Coronary artery (tissue), 2 donors: Measurements from ENCODE around the gene SMARCD2.

ENCODE experiments used
- DNase-seq: peaks from one replicate; pipeline ENCODE4 v3.0.0-alpha.2; 2017; ENCODE audit warnings: low spot score
- H3K27ac ChIP-seq, 2 donors: fragments of 200-600 bp; sonication (generic); one replicate each; pipeline ENCODE4 v1.5.1; 2016 to 2019
- H3K4me3 ChIP-seq: fragments of 200-600 bp; sonication (generic); 2 replicates; pipeline ENCODE4 v1.5.1; 2016; ENCODE audit warnings: mild to moderate bottlenecking, moderate library complexity
- TF ChIP-seq, protein P1 (sequence below): fragments of 200-600 bp; sonication (generic); IDR thresholded peaks from one replicate; pipeline ENCODE4 v1.5.1; 2019; ENCODE audit warnings: antibody characterized with exemption

SMARCD2 gene

DNA sequence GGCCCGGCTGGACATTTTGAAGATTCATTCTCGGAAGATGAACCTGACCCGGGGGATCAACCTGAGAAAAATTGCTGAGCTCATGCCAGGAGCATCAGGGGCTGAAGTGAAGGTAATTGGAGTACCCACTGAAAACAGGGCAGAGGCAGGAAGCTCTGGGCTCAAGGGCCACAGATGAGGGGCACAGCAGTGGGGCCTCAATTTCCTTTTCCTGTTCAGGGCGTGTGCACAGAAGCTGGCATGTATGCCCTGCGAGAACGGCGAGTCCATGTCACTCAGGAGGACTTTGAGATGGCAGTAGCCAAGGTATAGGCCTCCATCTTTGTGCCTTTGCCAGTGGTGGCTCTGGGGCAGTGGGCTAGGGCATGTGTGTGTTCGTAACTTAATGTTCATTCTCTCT is 11.0 kb downstream of the SMARCD2 start:
- TF ChIP-seq, protein P1, sequence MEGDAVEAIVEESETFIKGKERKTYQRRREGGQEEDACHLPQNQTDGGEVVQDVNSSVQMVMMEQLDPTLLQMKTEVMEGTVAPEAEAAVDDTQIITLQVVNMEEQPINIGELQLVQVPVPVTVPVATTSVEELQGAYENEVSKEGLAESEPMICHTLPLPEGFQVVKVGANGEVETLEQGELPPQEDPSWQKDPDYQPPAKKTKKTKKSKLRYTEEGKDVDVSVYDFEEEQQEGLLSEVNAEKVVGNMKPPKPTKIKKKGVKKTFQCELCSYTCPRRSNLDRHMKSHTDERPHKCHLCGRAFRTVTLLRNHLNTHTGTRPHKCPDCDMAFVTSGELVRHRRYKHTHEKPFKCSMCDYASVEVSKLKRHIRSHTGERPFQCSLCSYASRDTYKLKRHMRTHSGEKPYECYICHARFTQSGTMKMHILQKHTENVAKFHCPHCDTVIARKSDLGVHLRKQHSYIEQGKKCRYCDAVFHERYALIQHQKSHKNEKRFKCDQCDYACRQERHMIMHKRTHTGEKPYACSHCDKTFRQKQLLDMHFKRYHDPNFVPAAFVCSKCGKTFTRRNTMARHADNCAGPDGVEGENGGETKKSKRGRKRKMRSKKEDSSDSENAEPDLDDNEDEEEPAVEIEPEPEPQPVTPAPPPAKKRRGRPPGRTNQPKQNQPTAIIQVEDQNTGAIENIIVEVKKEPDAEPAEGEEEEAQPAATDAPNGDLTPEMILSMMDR, result no peak
- Histone ChIP-seq H3K4me3 (no peak overlapping the region), H3K27ac (no peak overlapping the region)
- DNase-seq, result no peak

DNA sequence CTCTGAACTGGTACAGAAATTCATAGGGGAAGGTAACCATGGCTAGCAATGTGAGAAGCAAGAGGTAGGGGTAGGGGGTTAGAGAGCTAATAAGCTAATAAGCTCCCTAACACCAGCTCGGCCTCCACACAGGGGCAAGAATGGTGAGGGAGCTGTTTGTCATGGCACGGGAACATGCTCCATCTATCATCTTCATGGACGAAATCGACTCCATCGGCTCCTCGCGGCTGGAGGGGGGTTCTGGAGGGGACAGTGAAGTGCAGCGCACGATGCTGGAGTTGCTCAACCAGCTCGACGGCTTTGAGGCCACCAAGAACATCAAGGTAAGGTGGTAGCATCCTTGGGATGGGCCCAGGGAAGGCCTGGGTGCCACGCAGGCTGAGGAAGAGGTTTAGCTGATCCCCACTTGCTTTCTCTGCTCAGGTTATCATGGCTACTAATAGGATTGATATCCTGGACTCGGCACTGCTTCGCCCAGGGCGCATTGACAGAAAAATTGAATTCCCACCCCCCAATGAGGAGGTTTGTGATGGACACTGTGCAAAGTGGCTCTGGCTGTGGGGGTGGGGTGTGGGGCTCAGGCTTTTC is 11.5 kb downstream of the SMARCD2 start:
- H3K4me3 ChIP-seq, result no peak overlapping the region

DNA sequence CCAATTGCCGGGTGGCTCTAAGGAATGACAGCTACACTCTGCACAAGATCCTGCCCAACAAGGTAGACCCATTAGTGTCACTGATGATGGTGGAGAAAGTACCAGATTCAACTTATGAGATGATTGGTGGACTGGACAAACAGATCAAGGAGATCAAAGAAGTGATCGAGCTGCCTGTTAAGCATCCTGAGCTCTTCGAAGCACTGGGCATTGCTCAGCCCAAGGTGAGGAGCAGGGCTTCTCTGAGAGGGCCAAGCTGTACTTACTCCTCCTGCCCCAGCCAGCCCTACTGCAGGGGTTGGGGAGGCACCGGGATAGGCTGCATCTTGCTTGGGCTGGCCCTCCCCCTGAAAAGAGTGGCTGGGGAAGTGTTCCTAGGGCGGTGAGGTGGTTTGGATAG is 12.2 kb downstream of the SMARCD2 start:
- Histone ChIP-seq H3K27ac (peak overlapping the region in 1 of 2 donors; percentile 17), H3K4me3 (no peak overlapping the region)
- TF ChIP-seq, protein P1, result no peak
- DNase-seq, result no peak

More for the DNA sequence above, 11.5 kb downstream of the SMARCD2 start:
- H3K27ac ChIP-seq, result no peak overlapping the region
- no peak for DNase-seq
- TF ChIP-seq, protein P1, result no peak

DNA sequence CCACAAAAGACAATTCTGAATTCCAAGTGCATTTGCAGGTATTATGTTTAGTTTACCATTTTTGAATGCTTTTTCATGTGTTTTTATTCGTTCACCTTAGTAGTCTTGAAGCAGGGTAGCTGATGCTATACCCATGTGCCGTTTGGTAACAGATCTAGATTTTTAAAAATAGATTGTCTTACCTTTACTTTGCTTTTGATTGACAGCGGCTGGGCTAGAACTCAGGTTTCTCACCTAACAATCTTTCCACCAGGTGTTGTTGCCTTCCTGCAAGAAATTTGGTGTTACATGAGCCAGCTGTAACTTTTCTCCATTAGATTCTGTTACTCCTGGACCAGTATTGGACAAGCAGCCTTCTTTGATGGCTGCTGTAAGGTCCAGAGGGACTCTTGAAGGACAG is 13.5 kb downstream of the SMARCD2 start:
- peak overlapping the region; percentile 83 for H3K4me3 ChIP-seq
- no peak overlapping the region for H3K27ac ChIP-seq
- DNase-seq, result no peak
- TF ChIP-seq, protein P1, result no peak

DNA sequence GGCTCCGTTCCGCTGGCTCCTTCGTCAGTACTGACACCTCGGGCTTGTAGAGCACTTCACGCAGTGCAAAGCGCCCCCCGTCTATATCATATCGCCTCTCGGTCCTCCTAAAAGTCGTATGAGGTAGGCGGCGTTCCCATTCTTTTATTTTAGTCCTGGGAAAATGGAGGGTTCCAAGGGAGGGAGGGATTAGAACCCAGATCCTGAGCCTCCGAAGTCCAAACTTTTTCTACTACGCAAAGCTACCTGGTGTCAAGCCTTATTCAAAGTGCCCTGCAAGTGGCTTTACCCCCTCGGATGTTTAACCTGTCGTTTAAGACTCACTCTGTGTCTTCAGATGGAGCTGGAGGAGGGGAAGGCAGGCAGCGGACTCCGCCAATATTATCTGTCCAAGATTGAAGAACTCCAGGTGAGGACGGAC is 14.7 kb downstream of the SMARCD2 start:
- DNase-seq, result no peak
- H3K4me3 ChIP-seq, result peak overlapping the region; percentile 83

DNA sequence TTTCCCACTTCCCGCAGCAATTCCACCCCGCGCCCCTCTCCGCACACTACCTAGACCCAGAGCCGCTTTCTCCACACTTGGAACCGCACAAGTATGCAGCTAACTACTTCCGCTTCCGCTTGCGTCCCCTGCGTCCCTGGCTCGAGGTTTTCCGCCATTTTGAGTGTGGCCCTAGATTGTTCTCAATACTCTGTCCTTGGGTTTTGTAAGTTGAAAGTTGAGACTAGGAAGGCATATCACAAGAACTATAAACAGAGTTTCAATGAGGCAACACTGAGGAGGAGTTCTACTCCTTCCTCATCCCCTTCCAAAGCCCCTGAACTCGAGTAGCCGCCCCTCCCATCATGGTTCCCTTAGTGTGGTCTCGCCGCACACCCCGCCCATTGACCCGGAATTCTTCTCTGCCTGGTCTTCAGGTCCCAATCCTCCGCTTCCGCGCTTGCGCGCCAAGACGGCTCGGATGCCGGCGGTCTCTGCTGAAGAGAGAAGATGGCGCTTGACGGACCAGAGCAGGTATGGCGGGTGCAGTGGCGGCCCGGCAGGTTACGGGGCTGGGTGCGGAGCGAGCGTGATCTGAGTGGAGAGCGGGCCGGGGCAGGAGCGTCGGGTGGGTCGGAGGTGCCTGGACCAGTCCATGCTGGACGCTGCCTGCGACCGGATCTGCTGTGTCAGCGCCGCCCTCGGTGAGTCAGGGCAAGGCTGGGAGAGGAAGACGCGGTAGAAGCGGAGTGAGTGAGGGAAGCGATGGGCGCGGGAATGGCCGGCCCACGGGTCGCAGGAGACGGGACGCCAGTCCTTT is 15.3 kb downstream of the SMARCD2 start, which contains the start of the genes FTSJ3 and PSMC5:
Gene FTSJ3 (minus strand): TSS at position 662 of the 799 bp plus-strand sequence. CDS start 761 bp downstream, outside the sequence.
Gene PSMC5 (plus strand): TSS at position 430 of the 799 bp plus-strand sequence. CDS start 60 bp downstream, at position 490.
- DNase-seq, result peak; percentile 97
- Histone ChIP-seq H3K4me3 (peak within 1 kb of the TSS; percentile 83), H3K27ac (peak within 1 kb of the TSS; percentile 84 to 91)
- TF ChIP-seq, protein P1, result no peak

More for the DNA sequence above, 14.7 kb downstream of the SMARCD2 start:
- peak overlapping the region; percentile 84 to 91 for H3K27ac ChIP-seq
- TF ChIP-seq, protein P1, result no peak
